Pancreas (tissue), 10 donors: ENCODE results near the gene NXN. TPM values are rescaled to one million over a fixed set of nuclear protein-coding genes. Genes with fewer than 3 reads are reported as not detected.

Experiments
- ATAC-seq, 4 donors: fragments of 200-7000 bp; cut with Tn5 transposase; one replicate each; pipeline versions ENCODE4 v1.8.0 to v1.9.1; 2020; ENCODE audit warnings: mild to moderate bottlenecking in 4 of 4, moderate library complexity in 4 of 4
- DNase-seq, 6 donors: peaks; one replicate each; pipeline ENCODE4 v3.0.0-alpha.2; 2020
- FAIRE-seq: peaks from 2 replicates; lab custom pipeline; 2012; peaks lifted over from hg19 to GRCh38; lab: Jason Lieb, UNC
- H3K27ac ChIP-seq, 4 donors: fragments of 200-600 bp; sonication (generic); 1 replicate in 3 of 4; 2 replicates in 1 of 4; pipeline versions ENCODE4 v1.5.0 to v1.8.0; 2020
- H3K27me3 ChIP-seq, 4 donors: fragments of 200-600 bp; one replicate each; pipeline ENCODE4 v1.8.0; 2021
- H3K36me3 ChIP-seq, 3 donors: fragments of 200-600 bp; sonication (generic) in 1 of 3; one replicate each; pipeline versions ENCODE4 v1.5.0 to v1.8.0; 2020 to 2021
- H3K4me1 ChIP-seq, 3 donors: fragments of 200-600 bp; one replicate each; pipeline ENCODE4 v1.8.0; 2021
- H3K4me3 ChIP-seq, 4 donors: fragments of 200-600 bp; sonication (generic) in 2 of 4; one replicate each; pipeline versions ENCODE4 v1.5.0 to v1.8.0; 2020 to 2021
- H3K9me3 ChIP-seq, 4 donors: fragments of 200-600 bp; one replicate each; pipeline ENCODE4 v1.8.0; 2021
- WGBS, 2 donors: extraction: QIAGEN DNeasy Blood & Tissue Kit; methylation state at CpG; one replicate each; pipeline ENCODE4 v1.1.7; 2013; 5-methylcytosine and 5-hydroxymethylcytosine counted together
- intact Hi-C, 3 donors: fragments of 100-400 bp; cut with DNase I; formaldehyde crosslinking; loops; one replicate each; pipeline versions ENCODE4 v1.11.1 to v1.14.2; 2022
- polyA plus RNA-seq, 2 donors: library from polyadenylated mRNA; stranded (reverse); fragments of 200-250 nt; gene quantifications; one replicate each; pipeline ENCODE4 v1.2.3, GENCODE V29; 2013
- total RNA-seq, 6 donors: library from RNA; stranded (reverse); fragmentation: NEBNext Ultra II Directional in 4 of 6; extraction: Animal tissue kit (Norgen Biotek cat#: 25700) in 4 of 6; gene quantifications; one replicate each; pipeline versions ENCODE4 v1.2.1 to v1.2.4, GENCODE V29; 2021 to 2023
- TF ChIP-seq, protein P1 (sequence below), 4 donors: fragments of 200-600 bp; sonication (generic) in 3 of 4; IDR thresholded peaks; one replicate each; pipeline versions ENCODE4 v1.5.0 to v1.8.0; 2021; ENCODE audit warnings: antibody characterized with exemption in 4 of 4
- donor health status: healthy with polysubstance abuse.
- donor health status: DM: no; HTN: no; CAD: no; lungs with moderate emphysema.
- donor health status: DM: no; HTN: no; CAD: no.
- donor health status: control.
- donor health status: control.
- donor health status: Bipolar disorder and iron deficiency.
- donor health status: DM: yes; HTN: yes; CAD: no.
- donor health status: DM: no; HTN: no; CAD: no.
- donor health status: DM: no; HTN: no; CAD: no.
- donor health status: DM: yes; HTN: yes; CAD: no.

NXN gene
- total and polyA plus RNA-seq, 8 donors = 17.4 to 35.0 (median 29.4) TPM

DNA sequence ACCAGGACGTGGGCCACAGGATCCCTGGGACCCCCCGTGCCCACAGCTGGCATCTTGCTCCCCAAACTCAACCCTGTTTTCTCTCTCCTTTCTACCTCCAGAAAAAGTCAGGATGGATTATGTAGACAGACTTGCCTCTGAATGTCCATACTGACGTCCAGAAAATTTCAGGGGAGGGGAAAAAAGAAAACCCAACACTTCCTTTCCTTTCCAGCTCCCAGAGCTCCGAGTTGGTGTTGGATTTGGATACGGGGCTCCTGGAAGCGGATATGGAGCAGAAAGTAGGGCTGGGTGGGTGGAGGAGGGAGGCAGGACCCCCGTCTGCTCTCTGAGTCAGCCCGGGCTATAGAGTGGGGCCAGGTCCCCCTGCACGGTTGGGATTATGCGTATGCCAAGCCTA lies 127.2 kb downstream of the NXN start:
- 89 to 97% methylated on average over 10 of the region's 10 CpGs for WGBS, 2 donors
- TF ChIP-seq, protein P1, sequence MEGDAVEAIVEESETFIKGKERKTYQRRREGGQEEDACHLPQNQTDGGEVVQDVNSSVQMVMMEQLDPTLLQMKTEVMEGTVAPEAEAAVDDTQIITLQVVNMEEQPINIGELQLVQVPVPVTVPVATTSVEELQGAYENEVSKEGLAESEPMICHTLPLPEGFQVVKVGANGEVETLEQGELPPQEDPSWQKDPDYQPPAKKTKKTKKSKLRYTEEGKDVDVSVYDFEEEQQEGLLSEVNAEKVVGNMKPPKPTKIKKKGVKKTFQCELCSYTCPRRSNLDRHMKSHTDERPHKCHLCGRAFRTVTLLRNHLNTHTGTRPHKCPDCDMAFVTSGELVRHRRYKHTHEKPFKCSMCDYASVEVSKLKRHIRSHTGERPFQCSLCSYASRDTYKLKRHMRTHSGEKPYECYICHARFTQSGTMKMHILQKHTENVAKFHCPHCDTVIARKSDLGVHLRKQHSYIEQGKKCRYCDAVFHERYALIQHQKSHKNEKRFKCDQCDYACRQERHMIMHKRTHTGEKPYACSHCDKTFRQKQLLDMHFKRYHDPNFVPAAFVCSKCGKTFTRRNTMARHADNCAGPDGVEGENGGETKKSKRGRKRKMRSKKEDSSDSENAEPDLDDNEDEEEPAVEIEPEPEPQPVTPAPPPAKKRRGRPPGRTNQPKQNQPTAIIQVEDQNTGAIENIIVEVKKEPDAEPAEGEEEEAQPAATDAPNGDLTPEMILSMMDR (IDR thresholded peaks at IDR 0.05) = no peak
- intact Hi-C loops = no loop called here
- ATAC-seq (no peak), FAIRE-seq (no peak), DNase-seq (no peak)
- Histone ChIP-seq H3K9me3 (no peaks in the 10 kb centered on the region), H3K27me3 (no peaks in the 10 kb centered on the region), H3K36me3 (no peaks in the 10 kb centered on the region), H3K4me3 (no peak overlapping the region), H3K27ac (no peak overlapping the region), H3K4me1 (peaks cover 0 to 7% (median 0%) of the 10 kb centered on the region in 3 donors)

DNA sequence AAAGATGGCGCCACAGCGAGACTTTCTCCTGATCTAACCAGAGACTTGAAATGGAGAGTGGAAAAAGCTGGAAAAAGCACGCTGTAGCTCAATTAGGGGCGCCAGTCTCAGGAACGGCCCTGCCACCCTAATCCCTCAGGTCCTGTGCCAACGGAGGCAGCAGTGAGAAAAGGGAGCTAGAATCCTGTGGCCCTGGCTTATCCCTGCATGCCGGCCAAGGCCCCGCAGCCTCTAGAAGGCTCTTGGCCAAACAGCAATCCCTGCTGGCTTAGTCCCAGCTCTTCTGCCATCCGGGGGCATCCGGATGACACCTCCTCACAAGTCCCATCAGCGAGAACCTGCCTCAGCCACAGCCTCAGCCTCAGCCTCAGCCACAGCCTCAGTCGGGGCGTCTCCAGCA lies 127.7 kb downstream of the NXN start:
- TF ChIP-seq, protein P1 (IDR thresholded peaks at IDR 0.05) = no peak
- H3K9me3 ChIP-seq = no peaks in the 10 kb centered on the region
- no peaks in the 10 kb centered on the region for H3K27me3 ChIP-seq
- H3K4me1 ChIP-seq = peaks cover 0 to 7% (median 0%) of the 10 kb centered on the region in 3 donors
- intact Hi-C loops = no loop called here
- DNase-seq = no peak
- no peak overlapping the region for H3K4me3 ChIP-seq
- WGBS, 2 donors = 91% methylated on average over 13 of the region's 13 CpGs
- ATAC-seq = no peak
- no peak for FAIRE-seq
- no peak overlapping the region for H3K27ac ChIP-seq
- H3K36me3 ChIP-seq = no peaks in the 10 kb centered on the region

DNA sequence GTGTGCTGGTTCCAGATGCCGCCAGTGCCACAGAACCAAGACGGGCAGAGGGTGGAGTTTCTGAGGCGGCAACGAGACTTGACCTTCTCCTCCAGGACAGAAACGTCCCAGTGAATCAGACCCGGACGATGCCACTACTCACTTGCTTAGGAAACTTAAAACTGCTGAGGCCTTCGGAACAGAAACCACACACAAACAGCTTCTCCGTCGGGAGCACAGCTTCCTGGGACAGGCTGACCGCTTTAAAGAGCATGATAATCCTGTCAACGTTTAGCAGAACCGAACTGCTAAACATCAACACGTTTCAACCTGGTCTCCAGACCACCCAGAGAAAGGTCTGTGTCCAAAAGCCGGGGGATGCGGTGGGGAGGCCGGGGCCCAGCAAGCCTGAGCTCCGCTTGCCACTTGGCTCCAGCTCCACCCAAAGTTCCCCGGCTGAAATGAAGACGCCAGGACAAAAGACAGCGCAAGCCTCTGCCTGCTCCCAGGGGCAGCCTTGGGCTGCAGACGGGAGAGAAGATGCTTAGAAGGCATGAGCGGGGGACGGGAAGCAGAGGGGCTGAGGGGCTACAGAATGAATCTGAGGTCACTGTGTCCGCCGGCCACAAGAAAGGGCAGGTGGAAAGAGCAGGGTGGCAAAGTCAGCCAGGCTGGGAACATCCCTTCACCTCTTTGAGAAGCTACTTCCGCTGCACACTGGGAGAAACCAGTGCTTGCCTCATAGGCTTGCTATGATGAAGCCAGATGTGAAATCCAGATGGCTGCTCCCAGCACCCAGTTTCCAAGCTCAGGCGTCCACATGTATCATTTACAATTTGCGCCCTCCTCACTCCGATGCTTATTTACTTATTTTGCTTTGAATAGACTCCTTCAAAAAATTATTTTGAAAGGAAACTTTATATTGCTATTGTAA lies 128.5 kb downstream of the NXN start:
- TF ChIP-seq, protein P1 (IDR thresholded peaks at IDR 0.05) = no peak

DNA sequence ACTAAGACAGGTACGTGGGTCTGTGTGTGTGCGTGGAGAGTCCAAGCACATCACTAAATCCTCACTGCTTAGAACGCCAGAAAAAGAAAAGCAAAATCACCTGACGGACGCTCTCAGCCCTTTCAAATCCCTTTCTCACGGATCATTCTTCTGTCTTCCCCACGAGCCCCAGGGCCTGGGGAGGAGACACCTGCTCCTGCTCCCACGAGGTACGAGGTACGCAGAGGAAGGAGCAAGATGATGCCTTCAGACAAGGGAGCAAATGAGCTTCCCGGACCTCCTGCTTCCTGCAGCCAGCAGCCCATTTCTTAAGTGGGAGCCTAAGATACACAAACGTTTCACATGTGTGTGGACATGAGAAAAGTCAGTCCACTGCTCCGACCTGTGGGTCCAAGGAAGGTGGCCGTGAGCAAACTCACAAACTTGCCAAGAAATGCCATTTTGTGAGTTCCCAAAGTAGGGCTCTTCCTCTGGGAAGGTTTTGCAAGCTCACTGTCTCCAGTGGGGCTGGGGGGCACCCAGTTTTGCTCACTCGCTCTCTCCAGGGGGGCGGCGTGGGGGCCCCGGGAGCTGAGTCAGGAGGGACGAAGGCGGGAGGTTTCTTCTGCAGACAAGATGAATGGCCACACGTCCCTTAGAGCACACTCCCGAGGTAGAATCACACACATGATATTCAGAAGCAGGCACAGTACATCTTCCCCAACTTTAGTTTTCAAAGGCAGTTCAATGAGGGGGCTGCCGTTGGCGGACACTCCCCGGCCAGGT lies 129.3 kb downstream of the NXN start:
- FAIRE-seq = no peak
- peak in 2 of 4 donors; percentile 40 to 55 for ATAC-seq
- Histone ChIP-seq H3K36me3 (no peaks in the 10 kb centered on the region), H3K9me3 (no peaks in the 10 kb centered on the region), H3K27ac (no peak overlapping the region), H3K4me1 (peaks cover 0 to 7% (median 0%) of the 10 kb centered on the region in 3 donors), H3K27me3 (no peaks in the 10 kb centered on the region), H3K4me3 (no peak overlapping the region)
- WGBS, 2 donors = 62 to 68% methylated on average over 25 of the region's 25 CpGs
- TF ChIP-seq, protein P1 (IDR thresholded peaks at IDR 0.05) = no peak
- DNase-seq = no peak
- intact Hi-C loops = no loop called here

More for the DNA sequence above, 128.5 kb downstream of the NXN start:
- no peak overlapping the region for H3K4me3 ChIP-seq
- FAIRE-seq (no peak), ATAC-seq (no peak), DNase-seq (no peak)
- intact Hi-C loops = no loop called here
- H3K27me3 ChIP-seq = no peaks in the 10 kb centered on the region
- peaks cover 0 to 7% (median 0%) of the 10 kb centered on the region in 3 donors for H3K4me1 ChIP-seq
- no peaks in the 10 kb centered on the region for H3K9me3 ChIP-seq
- no peaks in the 10 kb centered on the region for H3K36me3 ChIP-seq
- WGBS, 2 donors = 85% methylated on average over 30 of the region's 30 CpGs
- no peak overlapping the region for H3K27ac ChIP-seq
